HG03354 (cell line): ENCODE results near the gene KSR1.

Source experiments
- ATAC-seq: cut with Tn5 transposase; IDR thresholded peaks from one replicate; pipeline ENCODE4 v1.9.1; 2021; ENCODE audit warnings: mild to moderate bottlenecking; ENCODE audit not compliant: unreplicated experiment, poor library complexity, severe bottlenecking

KSR1 gene

DNA sequence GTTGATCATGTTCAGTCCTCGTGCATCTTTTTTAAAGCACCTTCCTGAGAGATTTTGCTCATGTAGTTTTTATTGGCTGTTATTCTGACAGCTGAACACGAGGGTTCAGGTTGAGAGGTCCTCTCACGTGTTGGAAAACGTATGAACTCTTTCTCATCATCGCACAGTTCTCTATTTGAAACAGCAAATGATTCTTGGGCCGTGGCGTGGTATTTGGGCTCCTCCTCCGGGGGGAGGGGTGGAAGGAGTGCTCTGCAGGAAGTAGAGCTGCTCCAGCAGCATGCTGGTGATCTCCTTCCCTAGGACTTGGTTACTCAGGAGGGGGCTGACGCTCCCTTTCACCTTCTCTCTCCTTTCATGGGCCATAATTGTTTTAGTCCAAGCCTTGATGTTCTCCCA lies 70.4 kb downstream of the KSR1 start:
- peak; percentile 64 for ATAC-seq

DNA sequence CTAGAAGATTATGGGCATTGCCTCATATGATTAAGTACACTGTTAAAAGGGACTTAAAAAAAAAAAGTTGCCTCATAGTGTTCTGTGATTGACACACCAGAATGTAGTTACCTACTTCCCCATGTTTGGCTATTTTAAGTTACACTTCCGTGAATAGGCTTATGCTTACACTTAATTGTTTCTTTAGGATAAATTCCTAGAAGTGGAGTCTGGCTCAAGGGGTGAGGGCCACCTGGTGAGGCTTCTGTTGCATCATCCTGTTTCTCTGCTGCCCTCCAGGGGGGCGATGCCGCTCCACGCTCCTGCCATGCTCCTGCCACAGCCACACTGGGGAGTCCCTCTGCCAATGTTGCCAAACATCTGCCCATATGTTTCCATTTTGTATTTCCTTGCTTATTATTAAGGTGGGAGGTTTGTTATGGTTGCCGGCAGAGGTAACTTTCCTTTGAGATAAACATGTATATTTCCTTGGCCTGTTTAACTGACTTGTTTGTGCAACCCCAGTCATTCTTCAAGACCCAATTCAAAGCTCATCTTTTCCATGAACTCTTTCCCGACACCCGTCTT lies 73.1 kb downstream of the KSR1 start:
- no peak for ATAC-seq

DNA sequence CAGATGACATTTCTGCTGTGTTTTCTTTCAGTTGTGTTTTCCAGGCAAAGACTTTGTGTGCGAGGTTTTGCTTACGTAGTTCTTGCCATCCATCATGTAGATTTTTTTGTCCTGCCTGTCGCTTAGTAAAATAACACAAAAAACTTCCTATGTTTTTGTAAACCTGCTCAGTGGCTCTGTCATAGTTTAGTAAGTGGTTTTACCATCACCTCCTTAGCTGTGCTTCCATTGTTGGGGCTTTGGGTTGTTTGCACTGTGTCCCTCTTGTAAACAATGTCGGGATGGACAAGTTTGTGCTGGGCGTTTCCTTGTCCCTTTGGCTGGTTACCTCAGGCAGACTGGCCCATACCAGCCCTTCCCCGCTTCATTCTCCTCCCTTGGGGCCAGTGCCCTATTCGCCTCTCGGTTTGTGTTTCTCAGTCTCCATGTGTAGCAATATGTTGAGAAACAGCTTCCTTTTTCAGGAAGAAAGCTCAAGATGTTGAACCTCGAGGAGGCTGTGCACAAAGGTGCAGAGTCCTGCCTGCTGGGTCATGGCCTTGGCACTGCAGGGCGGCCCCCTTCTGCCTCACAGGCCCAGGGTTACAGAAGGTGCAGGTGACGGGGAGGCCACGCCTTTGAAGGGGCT lies 74.6 kb downstream of the KSR1 start:
- peak; percentile 55 for ATAC-seq

DNA sequence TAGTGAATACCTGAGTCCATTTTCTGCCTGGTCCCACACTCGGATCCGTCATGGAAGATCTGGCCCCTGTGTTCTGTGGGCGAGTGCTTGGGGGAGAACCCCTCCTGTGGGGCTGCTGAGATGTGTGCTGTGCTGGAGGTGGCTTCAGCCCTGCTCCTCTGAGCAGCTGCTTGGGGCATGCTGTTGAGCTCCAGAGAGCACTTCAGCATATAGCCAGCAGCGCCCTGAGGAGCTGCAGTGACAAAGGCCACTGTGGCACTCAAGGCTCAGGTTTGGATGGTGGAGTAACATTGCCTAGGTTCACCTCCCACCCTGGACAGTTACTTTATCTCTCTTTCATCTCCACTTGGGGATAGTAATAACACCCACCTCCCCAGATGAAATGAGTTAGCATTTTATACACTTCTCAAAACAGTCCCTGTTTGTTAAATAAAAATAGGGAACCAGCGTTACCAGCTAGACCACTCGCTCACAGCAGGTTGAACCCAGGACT lies 75.3 kb downstream of the KSR1 start:
- ATAC-seq, result peak; percentile 26

DNA sequence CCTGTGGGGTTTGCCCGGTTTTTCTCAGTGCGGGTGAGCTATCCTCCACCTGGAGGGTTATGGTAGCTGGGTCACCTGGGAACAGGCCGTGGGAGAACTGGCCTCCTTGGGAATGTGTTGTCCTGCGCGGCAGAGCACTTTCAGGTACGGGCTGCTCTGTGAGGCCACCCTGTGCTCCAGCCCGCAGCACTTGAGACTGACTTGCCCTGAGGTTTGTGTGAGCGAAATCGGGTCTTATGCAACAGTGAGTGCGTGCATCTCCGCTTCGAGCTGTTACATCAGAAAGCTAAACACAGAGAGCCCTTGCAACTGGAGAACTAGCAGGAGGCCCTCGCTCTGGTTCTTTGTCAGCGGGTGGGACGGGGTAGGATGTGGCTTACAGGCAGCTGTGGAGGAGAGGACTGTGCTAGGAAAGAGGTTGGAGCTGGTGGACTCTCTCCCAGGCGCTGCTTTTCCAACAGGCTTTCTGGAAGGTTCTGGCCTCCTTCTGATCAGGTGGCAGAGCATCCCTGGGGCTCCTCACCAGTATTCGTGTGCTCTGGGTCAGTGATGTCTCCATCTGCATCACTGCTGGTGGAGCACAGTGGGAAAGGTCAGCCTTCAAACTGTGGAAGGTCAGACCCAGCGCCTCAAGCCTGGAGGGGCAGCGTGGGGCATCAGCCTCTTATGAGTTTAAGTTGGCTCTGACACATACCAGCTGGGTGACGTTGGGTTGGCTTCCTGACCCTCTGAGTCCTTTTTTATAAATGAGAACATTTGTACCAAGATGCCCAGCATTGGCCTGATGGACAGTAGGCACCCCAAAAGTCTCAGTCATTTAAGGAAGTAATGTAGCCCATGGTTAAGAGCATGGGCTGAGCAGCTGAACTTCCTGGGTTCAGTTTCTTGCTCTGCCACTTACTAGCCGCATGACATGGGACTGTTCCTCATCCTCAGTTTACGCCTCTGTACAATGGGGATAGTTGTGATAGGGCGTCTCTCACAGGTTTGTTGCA lies 76.3 kb downstream of the KSR1 start:
- no peak for ATAC-seq

DNA sequence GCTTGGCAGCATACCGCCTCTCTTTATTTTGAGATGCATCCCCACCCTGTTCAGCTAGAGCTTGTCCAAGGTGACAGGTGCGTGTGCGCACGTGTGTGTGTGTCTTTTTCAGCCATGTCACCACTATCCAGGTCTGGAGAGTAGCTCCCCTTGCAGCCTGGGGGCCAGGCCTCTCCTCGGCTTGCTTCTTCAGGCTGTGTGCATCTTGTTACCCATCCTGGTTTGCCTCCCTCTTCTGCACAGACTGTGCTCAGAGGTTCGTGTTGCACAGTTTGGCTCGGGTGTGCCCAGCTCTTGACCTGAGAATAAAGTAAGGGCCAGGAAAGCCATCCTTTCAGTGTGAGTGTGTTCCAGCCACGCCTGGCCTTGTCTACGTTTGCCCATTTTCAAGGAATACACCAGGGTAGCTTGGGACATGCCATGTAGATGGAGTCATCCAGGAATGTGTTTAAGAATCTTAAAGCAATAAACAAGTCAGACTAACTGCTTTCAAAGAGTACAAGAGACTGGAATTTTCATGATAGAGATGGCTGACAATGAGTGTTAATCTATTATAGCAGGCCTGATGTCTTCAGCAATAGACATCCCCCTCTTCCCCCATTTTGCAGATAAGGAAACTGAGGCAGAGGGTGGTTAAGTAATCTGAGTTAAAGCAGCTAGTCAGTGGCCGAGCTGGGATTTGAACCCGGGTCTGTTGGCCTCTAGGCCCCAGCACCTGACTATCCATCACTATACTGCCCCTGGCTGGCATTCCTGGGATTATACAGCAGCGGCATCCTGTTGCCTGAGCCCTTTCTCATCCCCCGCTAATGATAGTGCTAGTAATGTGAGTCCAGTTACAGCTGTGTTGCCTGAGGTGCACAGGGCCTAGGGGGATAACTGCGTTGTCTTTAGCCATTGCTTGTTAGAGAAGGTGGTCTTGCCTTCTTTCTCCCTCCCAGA lies 77.9 kb downstream of the KSR1 start:
- no peak for ATAC-seq

DNA sequence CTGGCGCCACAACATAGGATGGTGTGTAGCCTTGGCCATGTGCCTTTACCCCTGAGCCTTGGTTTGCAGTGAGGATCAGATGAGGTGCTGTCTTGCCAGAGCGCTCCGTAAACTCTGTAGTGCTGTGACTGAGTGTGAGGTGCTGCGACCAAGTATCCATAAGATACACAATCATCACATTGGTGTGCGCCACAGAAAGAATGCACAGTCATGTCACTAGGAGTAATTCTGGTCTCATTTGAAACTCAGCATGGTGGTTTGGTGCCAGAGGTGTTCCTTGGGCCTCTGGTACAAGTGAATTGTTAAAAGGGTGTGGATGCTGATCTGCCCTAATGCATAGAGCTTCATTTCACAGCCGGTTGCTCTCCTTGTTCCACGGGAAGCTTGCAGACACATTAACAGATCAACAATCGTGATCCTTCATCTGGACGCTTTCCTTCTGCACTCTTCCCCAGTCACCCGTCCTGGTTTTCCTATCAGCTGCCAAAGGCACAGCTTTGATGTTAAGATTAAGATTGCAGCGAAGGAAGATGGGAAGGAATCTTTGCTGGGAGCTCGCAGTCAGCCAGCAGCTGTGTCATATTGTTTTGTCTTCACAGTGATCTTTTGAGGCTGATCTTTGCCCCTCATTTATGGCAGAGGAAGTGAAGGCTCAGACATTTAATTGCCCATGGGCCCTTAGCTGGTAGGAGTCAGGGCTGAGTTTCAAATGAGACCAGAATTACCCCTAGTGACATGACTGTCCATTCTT lies 79.1 kb downstream of the KSR1 start:
- ATAC-seq, result no peak

DNA sequence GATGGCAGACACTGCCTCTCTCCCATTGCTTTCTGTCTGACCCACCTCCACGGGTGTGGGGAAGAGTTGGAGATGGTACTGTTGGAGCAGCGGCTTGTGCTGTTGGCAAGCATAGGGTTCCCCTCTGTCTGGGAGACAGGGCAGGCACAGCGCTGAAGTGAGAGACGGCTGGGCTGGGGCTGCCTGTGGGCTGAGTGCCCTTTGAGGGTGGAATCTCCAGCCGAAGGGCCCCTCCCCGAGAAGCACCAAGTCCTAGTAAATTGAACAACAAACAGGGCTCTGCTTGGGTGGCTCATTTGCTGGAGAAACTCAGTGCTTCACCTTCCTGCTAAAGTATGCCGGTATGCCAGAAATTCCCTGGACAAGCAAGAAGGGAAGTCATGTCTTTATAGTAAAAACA lies 79.7 kb downstream of the KSR1 start:
- ATAC-seq, result no peak

DNA sequence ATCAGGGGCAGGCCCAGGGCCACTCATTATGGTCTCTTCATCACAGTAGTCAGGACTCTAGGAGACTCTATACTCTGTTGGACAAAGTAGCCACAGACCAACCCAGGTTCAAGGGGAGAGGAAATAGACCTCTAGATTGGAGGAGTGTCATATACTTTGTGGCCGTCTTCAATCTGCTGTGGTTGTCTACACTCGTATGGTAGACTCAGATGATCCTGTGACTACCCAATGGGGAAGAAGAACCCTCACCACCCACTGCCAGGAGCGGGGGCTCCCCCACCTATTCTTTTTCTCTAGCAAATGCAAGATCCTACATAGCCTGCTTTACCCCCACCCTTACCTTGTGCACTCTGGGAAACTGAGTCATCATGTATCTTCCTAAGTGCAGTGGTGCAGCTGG lies 80.5 kb downstream of the KSR1 start:
- ATAC-seq, result no peak

DNA sequence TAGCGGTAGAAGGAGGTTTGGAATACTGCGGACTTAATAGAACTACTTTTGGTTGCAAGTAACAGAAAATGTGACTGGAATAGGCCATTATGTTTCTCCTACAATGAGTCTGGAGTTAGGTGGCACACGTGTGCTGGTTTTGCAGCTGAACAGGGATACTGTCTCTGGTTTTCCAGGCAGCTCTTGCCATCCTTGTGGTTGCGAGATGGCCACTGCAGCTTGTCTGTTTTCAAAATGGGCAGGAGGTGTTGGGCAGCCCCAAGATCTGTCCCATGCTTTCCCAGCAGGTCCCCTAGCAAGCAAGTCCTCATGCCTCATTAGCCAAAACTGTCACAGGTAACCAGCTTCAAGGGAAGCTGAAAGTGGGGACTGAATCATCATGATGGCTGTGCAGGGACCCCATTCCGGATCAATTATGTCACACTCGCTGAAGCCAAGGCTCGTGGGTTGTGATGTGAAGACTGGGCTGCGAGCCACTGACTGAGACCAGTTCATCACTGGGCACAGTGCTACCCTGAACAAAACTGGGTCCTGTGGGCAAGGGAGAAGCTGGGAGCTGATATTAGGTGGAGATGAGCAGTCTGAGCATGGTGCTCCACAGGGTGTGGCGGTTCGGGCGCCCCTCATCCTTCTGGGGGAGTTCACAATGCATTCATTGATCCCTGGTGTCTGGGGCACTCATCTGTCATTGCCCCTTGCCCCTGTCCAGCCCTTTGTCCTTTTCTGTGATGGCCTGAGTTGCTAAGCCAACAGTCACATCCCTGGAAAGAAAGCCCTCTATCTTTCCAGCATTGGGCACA lies 82.1 kb downstream of the KSR1 start:
- no peak for ATAC-seq

DNA sequence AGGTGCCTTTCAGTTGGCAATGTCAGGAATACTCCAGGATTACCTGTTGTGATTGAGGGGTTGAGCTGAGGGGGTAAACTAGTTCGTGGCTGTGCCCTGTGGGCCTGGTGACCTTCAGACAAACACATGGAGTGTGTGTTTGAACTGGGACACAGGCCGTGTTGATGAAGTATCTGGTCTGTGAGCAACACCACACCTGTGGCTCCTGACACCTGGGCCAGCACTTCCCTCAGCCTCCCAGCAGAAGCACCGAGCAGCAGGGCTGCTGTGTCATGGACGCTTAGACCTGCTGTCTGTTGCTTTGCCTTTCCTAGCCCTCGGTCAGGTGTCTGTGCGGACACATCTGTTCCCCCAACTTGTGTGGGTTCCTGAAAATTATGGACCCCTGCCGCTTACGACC lies 82.9 kb downstream of the KSR1 start:
- no peak for ATAC-seq

DNA sequence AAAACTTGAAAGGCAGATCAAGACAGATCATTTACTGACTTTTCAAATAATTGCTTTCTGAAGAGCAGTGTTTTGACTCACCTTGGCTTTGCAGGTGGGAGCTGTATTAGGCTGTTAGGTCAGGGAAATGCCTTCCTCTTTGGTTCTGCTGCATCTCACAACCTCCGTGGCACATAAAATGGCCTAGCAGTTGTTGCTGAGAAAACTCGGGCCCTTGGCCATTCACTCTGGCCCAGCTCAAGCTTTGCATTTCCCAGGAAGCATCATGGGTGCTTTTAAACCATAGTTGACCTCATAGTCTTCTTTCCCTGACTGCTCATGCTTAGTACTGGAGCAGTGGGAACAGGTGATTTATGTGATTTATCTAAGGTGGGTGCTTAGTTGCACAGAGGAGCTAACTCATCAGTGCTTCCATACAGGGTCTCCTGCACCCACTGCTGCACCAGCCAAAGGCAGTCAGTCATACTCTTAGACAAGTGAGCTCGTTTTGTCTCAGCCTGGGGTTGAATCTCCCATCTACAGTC lies 83.6 kb downstream of the KSR1 start:
- no peak for ATAC-seq

DNA sequence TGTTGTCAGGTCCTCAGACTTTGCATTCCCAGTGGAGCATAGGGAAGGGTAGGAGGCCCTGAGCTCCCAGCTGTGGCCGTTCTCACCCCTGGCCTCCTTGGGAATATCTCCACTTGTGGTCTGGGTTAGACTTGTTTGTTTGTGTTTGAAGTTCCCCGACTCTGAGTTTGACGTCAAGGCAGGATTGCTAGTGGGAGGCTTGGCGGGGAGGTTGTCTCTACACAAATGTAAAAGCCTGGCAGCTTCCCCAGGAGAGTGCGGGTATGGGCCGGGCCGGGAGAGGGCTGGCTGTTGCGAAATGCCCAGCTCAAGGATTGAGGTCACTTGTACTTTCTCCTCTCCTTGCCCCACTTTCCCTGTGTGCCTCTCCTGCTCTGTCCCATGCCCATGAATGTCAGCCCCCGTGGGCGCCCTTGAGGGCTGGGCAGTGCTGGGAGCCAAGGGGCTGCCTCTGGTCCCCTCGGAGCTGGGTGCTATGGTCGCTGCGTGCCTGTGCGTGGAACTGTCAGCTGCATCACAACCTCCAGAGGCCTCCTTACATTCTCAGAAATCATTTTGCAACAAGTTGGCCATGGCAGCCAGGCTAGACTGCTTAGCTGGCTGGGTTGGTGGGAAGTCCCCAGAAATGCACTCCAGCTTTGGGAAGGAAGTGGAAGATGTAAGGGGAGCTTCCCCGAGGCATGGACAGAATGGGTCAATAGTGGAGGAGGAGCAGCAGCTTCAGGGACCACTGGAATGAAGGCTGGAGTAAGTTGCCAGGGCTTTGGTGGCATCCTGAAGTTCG lies 84.3 kb downstream of the KSR1 start:
- ATAC-seq, result no peak

DNA sequence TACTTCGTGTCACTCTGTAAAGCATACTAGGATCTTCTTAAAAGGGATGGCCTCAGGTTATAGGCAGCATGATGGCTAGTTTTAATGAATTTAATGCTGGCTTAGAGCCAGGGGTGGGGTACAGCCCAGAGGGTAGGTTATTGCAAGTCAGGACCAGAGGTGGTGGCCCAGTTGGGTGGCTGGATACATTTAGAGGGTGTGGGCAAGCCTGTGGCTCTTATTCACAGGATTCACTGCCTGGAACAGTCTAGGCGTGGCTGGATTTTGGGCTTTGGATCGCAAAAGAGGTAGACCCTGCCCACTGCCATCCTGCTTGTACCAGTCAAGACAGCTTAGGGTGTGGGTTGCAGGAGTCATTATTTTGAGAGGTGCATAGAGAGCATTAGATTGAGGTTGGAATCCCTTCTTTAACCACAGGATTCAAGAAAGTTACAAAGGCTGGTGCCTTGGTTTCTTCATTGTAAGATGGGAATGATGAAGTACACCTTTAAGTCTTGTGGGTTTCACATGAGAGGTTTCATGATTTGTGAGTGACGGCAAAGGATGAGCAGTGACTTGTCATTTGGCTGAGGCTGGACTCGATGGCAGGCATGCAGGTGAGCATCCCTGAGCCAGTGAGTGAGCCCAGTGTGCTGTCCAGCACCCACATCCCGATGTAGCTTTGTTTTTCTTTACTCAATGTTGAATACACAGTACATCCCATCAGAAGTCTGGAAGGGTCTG lies 85.2 kb downstream of the KSR1 start:
- ATAC-seq, result no peak

DNA sequence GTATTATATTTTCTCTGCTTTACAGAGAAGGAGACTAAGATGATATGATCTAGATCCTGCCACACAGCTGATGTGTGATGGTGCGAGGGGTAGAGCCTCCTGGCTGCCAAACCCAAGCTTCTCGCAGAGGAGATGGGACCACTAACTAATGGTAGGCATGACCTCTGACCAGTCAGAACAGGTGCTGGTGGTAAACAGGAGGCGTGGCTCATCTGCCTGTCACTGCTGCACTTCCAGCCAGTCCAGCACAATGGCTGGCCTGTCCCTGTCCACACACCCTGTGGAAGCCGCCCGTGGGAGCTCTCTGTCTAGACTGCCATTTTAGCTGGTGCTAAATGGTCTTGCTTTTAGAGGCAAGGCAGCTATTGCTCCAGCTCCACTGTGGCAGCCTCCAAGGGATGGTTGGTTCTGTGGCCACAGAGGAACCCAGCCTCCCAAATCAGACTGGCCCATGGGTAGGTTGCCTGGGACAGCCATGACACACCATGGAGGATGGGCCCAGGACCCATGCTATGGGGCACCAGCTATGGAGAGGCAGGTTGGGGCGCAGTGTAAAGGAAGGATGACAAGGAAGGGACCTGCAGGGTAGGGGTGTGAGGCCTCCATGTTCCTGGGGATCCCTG lies 86.7 kb downstream of the KSR1 start:
- no peak for ATAC-seq

DNA sequence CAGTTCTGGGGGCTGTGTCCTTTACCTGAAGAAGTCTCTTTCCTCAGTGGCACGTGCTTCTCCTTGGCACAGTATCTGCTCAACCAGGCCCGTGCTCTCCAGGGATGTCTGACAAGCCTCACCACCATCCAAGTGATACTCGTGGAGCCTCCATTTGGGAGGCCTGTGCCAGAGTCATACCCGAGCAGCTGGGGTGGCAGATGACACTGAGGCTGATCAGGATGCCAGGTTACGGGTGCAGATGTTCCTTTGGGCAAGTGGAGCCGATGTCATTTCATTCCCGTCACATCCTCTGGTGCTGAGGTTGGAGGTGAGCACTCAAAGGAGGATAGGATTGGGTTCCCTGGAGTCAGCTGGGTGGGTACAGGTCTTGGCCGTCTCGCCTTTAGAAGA lies 87.2 kb downstream of the KSR1 start:
- ATAC-seq, result no peak
